HepG2 (cell line): ENCODE data around the gene TMEM44. TPM values are rescaled to one million over a fixed set of nuclear protein-coding genes. Genes with fewer than 3 reads are reported as not detected.

Experiments used
- ATAC-seq: fragments of 200-7000 bp; cut with Tn5 transposase; 3 replicates; pipeline ENCODE4 v1.9.1; 2020; ENCODE audit warnings: mild to moderate bottlenecking, moderate library complexity
- BruUV-seq: library from RNA; stranded (reverse); fragments of 400-500 nt; replicated peaks from 2 replicates; lab custom pipeline; 2021; lab: Mats Ljungman, UMichigan
- CTCF ChIA-PET: fragments of 300-600 bp; formaldehyde crosslinking; extraction: SDS; loops from one replicate; lab custom pipeline; 2021; ENCODE audit warnings: low total read pairs, inconsistent platforms, low intra/inter-chr PET ratio; lab: Yijun Ruan, JAX
- POLR2A ChIA-PET: fragments of 350-600 bp; sonication (Branson Sonifier 250); formaldehyde crosslinking; loops from one replicate; lab custom pipeline; 2020; ENCODE audit warnings: antibody characterized with exemption, inconsistent platforms; lab: Yijun Ruan, JAX
- DNase-seq: peaks from one replicate; pipeline ENCODE4 v3.0.0-alpha.2; 2015; ENCODE audit warnings: low spot score
- FAIRE-seq: peaks from 3 replicates; lab custom pipeline; 2011; peaks lifted over from hg19 to GRCh38; lab: Jason Lieb, UNC
- H2AFZ ChIP-seq: one replicate; pipeline ENCODE4 v1.6.1; 2011; ENCODE audit warnings: low read length, inconsistent platforms
- H3K27ac ChIP-seq: fragments of 300-600 bp; 3 replicates; pipeline ENCODE4 v1.8.0; 2011; ENCODE audit warnings: mixed run types, mild to moderate bottlenecking, mixed read lengths, low read length, inconsistent platforms; ENCODE audit not compliant: insufficient read depth; ENCODE audit errors: extremely low read length
- H3K27me3 ChIP-seq, 2 experiments: fragments of 200-600 bp in 1 of 2; 2 replicates in 1 of 2; 3 replicates in 1 of 2; pipeline versions ENCODE4 v1.6.0 to v1.8.0; 2011; ENCODE audit warnings: low read length in 2 of 2, mild to moderate bottlenecking in 2 of 2, moderate library complexity in 2 of 2, inconsistent platforms in 1 of 2; ENCODE audit not compliant: insufficient read depth in 2 of 2, control insufficient read depth in 1 of 2
- H3K36me3 ChIP-seq, 2 experiments: fragments of 200-600 bp in 1 of 2; replicated peaks in 1 of 2; 2 replicates in 1 of 2; 3 replicates in 1 of 2; pipeline versions ENCODE4 v1.5.1 to v1.8.0; 2011; ENCODE audit warnings: low read length in 2 of 2, inconsistent platforms in 1 of 2; ENCODE audit not compliant: insufficient read depth in 2 of 2, control insufficient read depth in 1 of 2
- H3K4me1 ChIP-seq: 2 replicates; pipeline ENCODE4 v1.5.1; 2012; ENCODE audit warnings: low read length, inconsistent platforms; ENCODE audit not compliant: insufficient read depth
- H3K4me2 ChIP-seq: 2 replicates; pipeline ENCODE4 v1.6.0; 2011; ENCODE audit warnings: low read depth, low read length, inconsistent platforms
- H3K4me3 ChIP-seq, 3 experiments: fragments of 200-600 bp in 1 of 3; sonication (generic), shearing (Covaris generic) in 1 of 3; replicated peaks in 1 of 3; 2 replicates each; pipeline ENCODE4 v1.5.1; 2011 to 2016; ENCODE audit warnings: low read length in 3 of 3, inconsistent platforms in 2 of 3, low read depth in 2 of 3, mild to moderate bottlenecking in 2 of 3, control low read depth in 1 of 3, mixed read lengths in 1 of 3; ENCODE audit not compliant: insufficient read depth in 1 of 3
- H3K79me2 ChIP-seq: one replicate; pipeline ENCODE4 v1.6.1; 2011; ENCODE audit warnings: low read length, inconsistent platforms; ENCODE audit not compliant: insufficient read depth
- H3K9ac ChIP-seq: 2 replicates; pipeline ENCODE4 v1.6.0; 2011; ENCODE audit warnings: mild to moderate bottlenecking, low read depth, low read length, inconsistent platforms; ENCODE audit not compliant: insufficient read depth
- H3K9me3 ChIP-seq: 2 replicates; pipeline ENCODE4 v1.5.1; 2012; ENCODE audit warnings: mild to moderate bottlenecking, low read length
- H4K20me1 ChIP-seq: 2 replicates; pipeline ENCODE4 v1.6.0; 2011; ENCODE audit warnings: inconsistent platforms, mild to moderate bottlenecking, low read length, moderate library complexity; ENCODE audit not compliant: insufficient read depth
- ATF5 ChIP-seq: sonication (generic); formaldehyde crosslinking; IDR thresholded peaks from 2 replicates; pipeline ENCODE4 v1.4.0; 2020; ENCODE audit warnings: mild to moderate bottlenecking, low read depth, missing genetic modification reagents
- GRHL1 ChIP-seq: sonication (generic); formaldehyde crosslinking; conservative IDR thresholded peaks from 2 replicates; pipeline ENCODE4 v1.8.0; 2022; ENCODE audit warnings: missing genetic modification reagents
- IRF2 ChIP-seq: IDR thresholded peaks from 2 replicates; pipeline ENCODE4 v1.6.1; 2018; ENCODE audit warnings: missing genetic modification reagents, missing compliant biosample characterization
- WIZ ChIP-seq: sonication (generic); formaldehyde crosslinking; IDR thresholded peaks from 2 replicates; pipeline ENCODE4 v1.5.1; 2020; ENCODE audit warnings: mild to moderate bottlenecking, missing genetic modification reagents
- WGBS: methylation state at CpG from one replicate; pipeline ENCODE4 v1.1.6; 2017; ENCODE audit warnings: low lambda C conversion rate; 5-methylcytosine and 5-hydroxymethylcytosine counted together
- in situ Hi-C: cut with HindIII; loops from 2 replicates; pipeline ENCODE4 v1.10.0; 2017; ENCODE audit warnings: low pct_unique_long_range_greater_than_20kb; ENCODE audit not compliant: extremely low pct_ligation_motif_present
- intact Hi-C: fragments of 100-400 bp; cut with micrococcal nuclease; formaldehyde crosslinking; loops from one replicate; pipeline ENCODE4 v1.10.0; 2022; ENCODE audit not compliant: unreplicated experiment
- polyA plus RNA-seq, 8 experiments: library from polyadenylated mRNA; depleted of rRNA in 3 of 8; stranded (reverse) in 7 of 8; unstranded in 1 of 8; fragments of >200 nt; fragmentation: Illumina TruSeq in 4 of 8; extraction: Trizol in 4 of 8; gene quantifications; 2 replicates each; pipeline versions ENCODE4 v1.2.1 to v1.2.3, GENCODE V29; 2011 to 2016; ENCODE audit warnings: low read depth in 4 of 8, missing spikeins in 1 of 8, mixed read lengths in 1 of 8; ENCODE audit not compliant: insufficient read depth in 1 of 8
- total RNA-seq, 5 experiments: library from RNA; depleted of rRNA; stranded (reverse); fragments of >200 nt; fragmentation: Illumina TruSeq; extraction: Trizol; gene quantifications; 2 replicates each; pipeline ENCODE4 v1.2.3, GENCODE V29; 2016; ENCODE audit warnings: low read depth in 1 of 5
- TF ChIP-seq, protein P1 (sequence below): IDR thresholded peaks from 2 replicates; pipeline ENCODE4 v1.6.1; 2016; ENCODE audit warnings: missing biosample characterization, missing genetic modification reagents, low read depth

The TMEM44 gene
- total and polyA plus RNA-seq, 2 of the 13 experiments (the other 11 are each of a cell fraction or from before 2014, with no cell fraction given), result 7.3 to 13.8 TPM

DNA sequence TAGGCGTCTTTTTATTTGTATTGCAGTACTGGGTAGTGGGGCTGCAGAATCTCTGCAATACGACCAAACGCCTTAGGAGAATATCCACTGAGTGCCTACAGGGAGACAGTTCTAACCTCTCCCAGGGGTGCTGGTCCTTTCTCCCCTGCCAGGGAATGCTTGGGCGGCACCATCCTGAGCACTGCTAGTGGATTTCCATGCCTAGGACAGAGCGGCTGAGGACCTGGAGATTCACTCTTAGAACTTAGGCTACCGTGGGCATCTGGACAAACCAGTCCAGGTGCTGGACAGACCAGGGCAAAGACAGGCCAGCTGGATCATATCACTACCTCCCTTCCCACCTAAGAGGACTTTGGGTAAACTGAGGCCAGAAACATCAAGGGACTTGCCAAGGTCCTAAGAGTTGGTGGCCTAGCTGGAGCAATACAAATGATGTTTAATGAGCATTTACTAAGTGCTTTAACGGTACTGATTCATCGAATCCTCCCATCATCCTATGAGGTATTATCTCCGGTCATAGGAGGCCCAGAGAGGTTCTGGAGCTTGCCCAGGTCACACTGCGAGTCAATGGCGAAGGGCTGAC is 902 bp downstream of the TMEM44 start:
- CTCF ChIA-PET, result no interaction called here
- Histone ChIP-seq H3K36me3 (peaks cover 2 to 12% of the 10 kb centered on the region in 2 experiments; a peak in 3 of 5 replicates), H3K4me2 (peak overlapping the region; percentile 78)
- ATAC-seq, result no peak
- TF ChIP-seq GRHL1 (no peak), IRF2 (CRISPR knock-in tag) (no peak), ATF5 (no peak), WIZ (no peak)
- TF ChIP-seq, protein P1, sequence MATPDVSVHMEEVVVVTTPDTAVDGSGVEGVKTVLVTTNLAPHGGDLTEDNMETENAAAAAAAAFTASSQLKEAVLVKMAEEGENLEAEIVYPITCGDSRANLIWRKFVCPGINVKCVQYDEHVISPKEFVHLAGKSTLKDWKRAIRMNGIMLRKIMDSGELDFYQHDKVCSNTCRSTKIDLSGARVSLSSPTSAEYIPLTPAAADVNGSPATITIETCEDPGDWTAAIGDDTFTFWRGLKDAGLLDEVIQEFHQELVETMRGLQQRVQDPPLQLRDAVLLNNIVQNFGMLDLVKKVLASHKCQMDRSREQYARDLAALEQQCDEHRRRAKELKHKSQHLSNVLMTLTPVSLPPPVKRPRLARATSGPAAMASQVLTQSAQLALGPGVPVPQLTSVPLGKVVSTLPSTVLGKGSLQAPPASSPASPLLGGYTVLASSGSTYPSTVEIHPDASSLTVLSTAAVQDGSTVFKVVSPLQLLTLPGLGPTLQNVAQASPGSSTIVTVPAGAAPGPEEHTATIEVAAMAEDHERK (CRISPR knock-in tag), result no peak
- TF ChIP-seq, all 625 proteins: peak for 0
- no peaks in the 10 kb centered on the region for H3K79me2 ChIP-seq
- in situ Hi-C loops, result no loop called here
- H3K9ac ChIP-seq, result peak overlapping the region; percentile 71
- no peak overlapping the region for H2AFZ ChIP-seq
- FAIRE-seq, result no peak
- DNase-seq, result no peak
- WGBS, result 45% methylated on average over 8 of the region's 11 CpGs
- H3K4me3 ChIP-seq, result peak overlapping the region; percentile 73 to 87 (median 85)
- H3K9me3 ChIP-seq, result no peaks in the 10 kb centered on the region; the same call in 1 of the 2 replicates
- H3K27ac ChIP-seq, result no peak overlapping the region
- H3K27me3 ChIP-seq, result no peaks in the 10 kb centered on the region
- H3K4me1 ChIP-seq, result peaks cover 7% of the 10 kb centered on the region
- H4K20me1 ChIP-seq, result no peaks in the 10 kb centered on the region
- POLR2A ChIA-PET, result interaction anchor here (1.0 kb wide), 1 partner anchor 11 kb away, joined by 3 read pairs; no protein-coding TSS in a partner anchor
- intact Hi-C loops, result no loop called here
- BruUV-seq, result TSS peak; percentile 74
